WTC11 (cell line): Measurements from ENCODE around the gene PRKAR2B. TPM values are rescaled to one million over a fixed set of nuclear protein-coding genes. Genes with fewer than 3 reads are reported as not detected.

Source experiments
- ATAC-seq: fragments of 200-7000 bp; cut with Tn5 transposase; 2 replicates; pipeline ENCODE4 v1.10.0; 2021; ENCODE audit warnings: mild to moderate bottlenecking, moderate library complexity
- CTCF ChIA-PET: fragments of 300-600 bp; sonication (Branson Sonifier 250); formaldehyde crosslinking; loops from one replicate; lab custom pipeline; 2021; ENCODE audit warnings: antibody characterized with exemption; lab: Charles Lee
- POLR2A ChIA-PET: fragments of 350-600 bp; sonication (Branson Sonifier 250); formaldehyde crosslinking; loops from one replicate; lab custom pipeline; 2021; ENCODE audit warnings: antibody characterized with exemption; lab: Charles Lee
- DNase-seq: peaks from one replicate; pipeline ENCODE4 v3.0.0; 2021; ENCODE audit warnings: low spot score
- H3K27ac Mint-ChIP-seq: 2 replicates; pipeline ENCODE4 v1.8.0; 2021; ENCODE audit warnings: mixed read lengths
- H3K27me3 Mint-ChIP-seq: 2 replicates; pipeline ENCODE4 v1.8.0; 2021; ENCODE audit warnings: low read depth, mild to moderate bottlenecking, moderate library complexity, mixed read lengths
- H3K36me3 Mint-ChIP-seq: 2 replicates; pipeline ENCODE4 v1.8.0; 2021; ENCODE audit warnings: mixed read lengths
- H3K4me1 Mint-ChIP-seq: 2 replicates; pipeline ENCODE4 v1.8.0; 2022; ENCODE audit warnings: mixed read lengths
- H3K4me3 Mint-ChIP-seq: 2 replicates; pipeline ENCODE4 v1.8.0; 2021; ENCODE audit warnings: mild to moderate bottlenecking, moderate library complexity, mixed read lengths
- H3K9me3 Mint-ChIP-seq: 2 replicates; pipeline ENCODE4 v1.8.0; 2021; ENCODE audit warnings: mixed read lengths
- AFF4 ChIP-seq: sonication (generic); formaldehyde crosslinking; IDR thresholded peaks from 2 replicates; pipeline ENCODE4 v1.8.1; 2023; ENCODE audit warnings: mild to moderate bottlenecking, missing genetic modification reagents, borderline replicate concordance
- AR ChIP-seq: fragments of 250-450 bp; sonication (Bioruptor Pico); IDR thresholded peaks from 2 replicates; pipeline ENCODE4 v1.9.0; 2021; ENCODE audit warnings: mild to moderate bottlenecking
- ATF2 ChIP-seq: sonication (generic); formaldehyde crosslinking; IDR thresholded peaks from 2 replicates; pipeline ENCODE4 v1.8.1; 2022; ENCODE audit warnings: low read depth, missing genetic modification reagents, borderline replicate concordance
- ATF6 ChIP-seq: sonication (generic); formaldehyde crosslinking; IDR thresholded peaks from 2 replicates; pipeline ENCODE4 v1.8.1; 2023; ENCODE audit warnings: mild to moderate bottlenecking, missing genetic modification reagents
- CBFB ChIP-seq: sonication (generic); formaldehyde crosslinking; IDR thresholded peaks from 2 replicates; pipeline ENCODE4 v1.8.1; 2022; ENCODE audit warnings: mild to moderate bottlenecking, low read depth, missing genetic modification reagents
- E2F4 ChIP-seq: sonication (generic); formaldehyde crosslinking; IDR thresholded peaks from 2 replicates; pipeline ENCODE4 v1.8.1; 2022; ENCODE audit warnings: low read depth, mild to moderate bottlenecking, moderate library complexity, missing genetic modification reagents, borderline replicate concordance
- E2F5 ChIP-seq: sonication (generic); formaldehyde crosslinking; IDR thresholded peaks from 2 replicates; pipeline ENCODE4 v1.8.1; 2022; ENCODE audit warnings: mild to moderate bottlenecking, moderate library complexity, missing genetic modification reagents
- FOXK1 ChIP-seq: sonication (generic); formaldehyde crosslinking; IDR thresholded peaks from 2 replicates; pipeline ENCODE4 v1.8.0; 2022; ENCODE audit warnings: mild to moderate bottlenecking, moderate library complexity, missing genetic modification reagents
- HMGXB4 ChIP-seq: sonication (generic); formaldehyde crosslinking; IDR thresholded peaks from 2 replicates; pipeline ENCODE4 v1.8.1; 2023; ENCODE audit warnings: mild to moderate bottlenecking, moderate library complexity, missing genetic modification reagents
- IRF2 ChIP-seq: sonication (generic); formaldehyde crosslinking; IDR thresholded peaks from 2 replicates; pipeline ENCODE4 v1.8.0; 2022; ENCODE audit warnings: low read depth, missing genetic modification reagents, borderline replicate concordance
- MLX ChIP-seq: sonication (generic); formaldehyde crosslinking; IDR thresholded peaks from 2 replicates; pipeline ENCODE4 v1.8.1; 2023; ENCODE audit warnings: mild to moderate bottlenecking, missing genetic modification reagents, moderate library complexity
- NR3C1 ChIP-seq: sonication (generic); formaldehyde crosslinking; conservative IDR thresholded peaks from 2 replicates; pipeline ENCODE4 v1.8.1; 2023; ENCODE audit warnings: low read depth, mild to moderate bottlenecking, missing genetic modification reagents
- OVOL2 ChIP-seq: fragments of 250-450 bp; sonication (Bioruptor Pico); IDR thresholded peaks from 2 replicates; pipeline ENCODE4 v1.9.0; 2021; ENCODE audit warnings: mild to moderate bottlenecking, borderline replicate concordance
- RORB ChIP-seq: fragments of 250-450 bp; sonication (Bioruptor Pico); IDR thresholded peaks from 2 replicates; pipeline ENCODE4 v1.9.0; 2021; ENCODE audit warnings: mild to moderate bottlenecking
- USF2 ChIP-seq: sonication (generic); formaldehyde crosslinking; IDR thresholded peaks from 2 replicates; pipeline ENCODE4 v1.8.1; 2023; ENCODE audit warnings: mild to moderate bottlenecking, missing genetic modification reagents, moderate library complexity
- ZBTB21 ChIP-seq: sonication (generic); formaldehyde crosslinking; IDR thresholded peaks from 2 replicates; pipeline ENCODE4 v1.8.1; 2023; ENCODE audit warnings: mild to moderate bottlenecking, missing genetic modification reagents, borderline replicate concordance
- ZNF671 ChIP-seq: fragments of 250-450 bp; sonication (Bioruptor Pico); IDR thresholded peaks from 2 replicates; pipeline ENCODE4 v1.8.0; 2021; ENCODE audit warnings: mild to moderate bottlenecking
- ZSCAN18 ChIP-seq: fragments of 250-450 bp; sonication (Bioruptor Pico); IDR thresholded peaks from 2 replicates; pipeline ENCODE4 v2.1.2; 2022; ENCODE audit warnings: mild to moderate bottlenecking, moderate library complexity
- total RNA-seq: library from RNA; stranded (reverse); gene quantifications from 3 replicates; pipeline ENCODE4 v1.2.3, GENCODE V29; 2021

PRKAR2B gene
- total RNA-seq, 1 experiment from 2014 or later = 29.6 TPM

GRCh38 chr7:107032720-107033438 lies 11.6 kb upstream of the PRKAR2B start:
- Mint-ChIP-seq H3K4me1 (no peaks in the 10 kb centered on the region), H3K4me3 (no peak overlapping the region), H3K9me3 (peaks cover 15% of the 10 kb centered on the region), H3K27ac (no peak overlapping the region), H3K27me3 (peaks cover 2% of the 10 kb centered on the region; the same call in 1 of the 2 replicates), H3K36me3 (peaks cover 4% of the 10 kb centered on the region)
- ATAC-seq (no peak), DNase-seq (no peak)
- ChIA-PET CTCF (interaction anchor here (1.0 to 1.4 kb wide), 2 partner anchors 16 to 117 kb away, joined by 3 to 4 read pairs; no protein-coding TSS in a partner anchor), POLR2A (no interaction called here)
- TF ChIP-seq ZBTB21 (CRISPR knock-in tag) = no peak
- no peak for TF ChIP-seq USF2 (CRISPR knock-in tag)
- no peak for TF ChIP-seq OVOL2 (CRISPR knock-in tag)
- no peak for TF ChIP-seq IRF2 (CRISPR knock-in tag)
- no peak for TF ChIP-seq ZNF671 (CRISPR knock-in tag)
- no peak for TF ChIP-seq HMGXB4 (CRISPR knock-in tag)
- TF ChIP-seq E2F5 (CRISPR knock-in tag) = no peak
- no peak for TF ChIP-seq NR3C1
- TF ChIP-seq AFF4 (CRISPR knock-in tag) = no peak
- no peak for TF ChIP-seq RORB
- no peak for TF ChIP-seq FOXK1
- no peak for TF ChIP-seq MLX (CRISPR knock-in tag)
- no peak for TF ChIP-seq CBFB (CRISPR knock-in tag)
- TF ChIP-seq ATF2 = no peak
- TF ChIP-seq ATF6 (CRISPR knock-in tag) = no peak
- TF ChIP-seq E2F4 (CRISPR knock-in tag) = no peak
- TF ChIP-seq AR (CRISPR knock-in tag) = no peak
- no peak for TF ChIP-seq ZSCAN18
